ENCODE data around the gene PRPF6. TPM values are rescaled to one million over a fixed set of nuclear protein-coding genes. Genes with fewer than 3 reads are reported as not detected.

Gene PRPF6
- total and polyA plus RNA-seq, 2 of the 13 experiments (the other 11 are each of a cell fraction or from before 2014, with no cell fraction given), result 63.7 to 101 TPM

DNA sequence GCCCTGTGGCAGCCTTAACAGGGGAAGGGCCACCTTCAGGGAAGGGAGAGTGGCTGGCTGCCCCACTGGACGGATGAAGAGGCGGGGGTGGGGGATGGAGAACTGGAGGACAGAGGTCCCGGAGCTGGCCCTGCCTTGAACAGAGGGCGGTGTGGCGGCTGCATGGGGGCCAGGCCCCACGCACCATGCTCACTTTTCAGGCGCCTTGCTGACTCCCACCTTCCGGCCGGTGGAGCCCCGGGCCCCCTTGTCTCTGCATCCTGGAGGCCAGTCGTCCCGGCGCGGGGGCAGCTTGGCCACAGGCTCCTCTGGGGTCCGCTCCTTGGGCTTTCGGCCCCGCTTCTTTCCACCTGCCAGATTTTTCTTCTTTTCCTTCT, 21.2 kb upstream of the PRPF6 start:
- ChIA-PET CTCF (ENCODE audit: low intra/inter-chr PET ratio, low total read pairs) (no interaction called here), POLR2A (interaction anchor here (1.4 kb wide), 1 partner anchor 9 kb away, joined by 6 read pairs; no protein-coding TSS in a partner anchor)
- peaks cover 10% of the 10 kb centered on the region for H3K79me2 ChIP-seq (ENCODE audit: insufficient read depth, low read length)
- no peak overlapping the region for H3K4me2 ChIP-seq (ENCODE audit: low read depth, low read length)
- intact Hi-C loops (cut with micrococcal nuclease; ENCODE audit: unreplicated experiment), result loop anchor here (10.0 kb wide), 1 partner anchor 1595 kb away; the partner anchor contains the start of gene LAMA5
- no TSS peak for BruUV-seq (replicated peaks)
- no peak overlapping the region for H3K27ac ChIP-seq (ENCODE audit: extremely low read length, insufficient read depth, low read length)
- no peak overlapping the region for H3K9ac ChIP-seq (ENCODE audit: insufficient read depth, low read depth, low read length)
- WGBS (ENCODE audit: low lambda C conversion rate), result 97% methylated on average over 17 of the region's 17 CpGs
- H3K36me3 ChIP-seq (replicated peaks in 1 of 2; ENCODE audit: control insufficient read depth in 1 of 2, insufficient read depth in 2 of 2, low read length in 2 of 2), result peaks cover 46 to 47% of the 10 kb centered on the region in 2 experiments; a peak in 4 of 5 replicates
- FAIRE-seq (no peak), ATAC-seq (no peak), DNase-seq (ENCODE audit: low spot score) (no peak)
- no peaks in the 10 kb centered on the region for H3K27me3 ChIP-seq (ENCODE audit: control insufficient read depth in 1 of 2, insufficient read depth in 2 of 2, low read length in 2 of 2)
- in situ Hi-C loops (cut with HindIII; ENCODE audit: extremely low pct_ligation_motif_present, low pct_unique_long_range_greater_than_20kb), result no loop called here
- H2AFZ ChIP-seq (ENCODE audit: low read length), result no peak overlapping the region
- peaks cover 29% of the 10 kb centered on the region for H3K4me1 ChIP-seq (ENCODE audit: insufficient read depth, low read length)
- H3K9me3 ChIP-seq (ENCODE audit: low read length), result no peaks in the 10 kb centered on the region
- H3K4me3 ChIP-seq (replicated peaks in 1 of 3; ENCODE audit: insufficient read depth in 1 of 3, low read depth in 2 of 3, low read length in 3 of 3), result no peak overlapping the region
- no peak for TF ChIP-seq ZC3H4 (CRISPR knock-in tag; IDR thresholded peaks at IDR 0.05; ENCODE audit: borderline replicate concordance)
- TF ChIP-seq, protein P1, sequence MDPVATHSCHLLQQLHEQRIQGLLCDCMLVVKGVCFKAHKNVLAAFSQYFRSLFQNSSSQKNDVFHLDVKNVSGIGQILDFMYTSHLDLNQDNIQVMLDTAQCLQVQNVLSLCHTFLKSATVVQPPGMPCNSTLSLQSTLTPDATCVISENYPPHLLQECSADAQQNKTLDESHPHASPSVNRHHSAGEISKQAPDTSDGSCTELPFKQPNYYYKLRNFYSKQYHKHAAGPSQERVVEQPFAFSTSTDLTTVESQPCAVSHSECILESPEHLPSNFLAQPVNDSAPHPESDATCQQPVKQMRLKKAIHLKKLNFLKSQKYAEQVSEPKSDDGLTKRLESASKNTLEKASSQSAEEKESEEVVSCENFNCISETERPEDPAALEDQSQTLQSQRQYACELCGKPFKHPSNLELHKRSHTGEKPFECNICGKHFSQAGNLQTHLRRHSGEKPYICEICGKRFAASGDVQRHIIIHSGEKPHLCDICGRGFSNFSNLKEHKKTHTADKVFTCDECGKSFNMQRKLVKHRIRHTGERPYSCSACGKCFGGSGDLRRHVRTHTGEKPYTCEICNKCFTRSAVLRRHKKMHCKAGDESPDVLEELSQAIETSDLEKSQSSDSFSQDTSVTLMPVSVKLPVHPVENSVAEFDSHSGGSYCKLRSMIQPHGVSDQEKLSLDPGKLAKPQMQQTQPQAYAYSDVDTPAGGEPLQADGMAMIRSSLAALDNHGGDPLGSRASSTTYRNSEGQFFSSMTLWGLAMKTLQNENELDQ (CRISPR knock-in tag; IDR thresholded peaks at IDR 0.05; ENCODE audit: borderline replicate concordance), result no peak
- TF ChIP-seq JUND (CRISPR knock-in tag; IDR thresholded peaks at IDR 0.05), result no peak
- TF ChIP-seq, protein P2, sequence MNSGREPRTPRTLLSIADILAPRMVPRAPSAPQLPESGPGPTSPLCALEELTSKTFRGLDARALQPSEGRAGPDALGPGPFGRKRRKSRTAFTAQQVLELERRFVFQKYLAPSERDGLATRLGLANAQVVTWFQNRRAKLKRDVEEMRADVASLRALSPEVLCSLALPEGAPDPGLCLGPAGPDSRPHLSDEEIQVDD (CRISPR knock-in tag; IDR thresholded peaks at IDR 0.05; ENCODE audit: borderline replicate concordance), result no peak
- TF ChIP-seq AGO2 (optimal IDR thresholded peaks at IDR 0.05; ENCODE audit: low read depth, low read length), result peak; percentile 16
- TF ChIP-seq NFYC (CRISPR knock-in tag; IDR thresholded peaks at IDR 0.05), result no peak
- TF ChIP-seq RBM39 (IDR thresholded peaks at IDR 0.05; ENCODE audit: low read depth, low read length, poor library complexity, severe bottlenecking), result peak; percentile 42
- TF ChIP-seq SAP130 (CRISPR knock-in tag; IDR thresholded peaks at IDR 0.05; ENCODE audit: low read depth), result no peak
- TF ChIP-seq ZNF235 (CRISPR knock-in tag; IDR thresholded peaks at IDR 0.05; ENCODE audit: borderline replicate concordance), result no peak
- H4K20me1 ChIP-seq (ENCODE audit: insufficient read depth, low read length), result peaks cover 8% of the 10 kb centered on the region

All from HepG2 (cell line).